Parathyroid adenoma (tissue), 2 donors: ENCODE data around the gene CELSR1.

Experiments used
- H2AFZ ChIP-seq: fragments of 300-600 bp; sonication (generic); one replicate; pipeline ENCODE4 v1.7.0; 2017; ENCODE audit warnings: antibody characterized with exemption, mild to moderate bottlenecking
- H3K27ac ChIP-seq: fragments of 300-600 bp; sonication (generic); one replicate; pipeline ENCODE4 v1.7.0; 2017
- H3K27me3 ChIP-seq: fragments of 300-600 bp; sonication (generic); one replicate; pipeline ENCODE4 v1.7.0; 2017; ENCODE audit warnings: low read length; ENCODE audit not compliant: control insufficient read depth, insufficient read depth
- H3K36me3 ChIP-seq: fragments of 300-600 bp; sonication (generic); one replicate; pipeline ENCODE4 v1.7.0; 2017; ENCODE audit warnings: low read length; ENCODE audit not compliant: control insufficient read depth, insufficient read depth
- H3K4me1 ChIP-seq: fragments of 300-600 bp; sonication (generic); one replicate; pipeline ENCODE4 v1.7.0; 2017; ENCODE audit warnings: control low read depth
- H3K4me2 ChIP-seq: fragments of 300-600 bp; sonication (generic); one replicate; pipeline ENCODE4 v1.7.0; 2017; ENCODE audit warnings: low read length
- H3K4me3 ChIP-seq: fragments of 300-600 bp; sonication (generic); one replicate; pipeline ENCODE4 v1.7.0; 2017; ENCODE audit warnings: low read depth, low read length
- H3K79me2 ChIP-seq: fragments of 300-600 bp; sonication (generic); one replicate; pipeline ENCODE4 v1.7.0; 2017; ENCODE audit warnings: control low read depth
- H3K9ac ChIP-seq: fragments of 300-600 bp; sonication (generic); one replicate; pipeline ENCODE4 v1.7.0; 2017; ENCODE audit warnings: mild to moderate bottlenecking
- H3K9me3 ChIP-seq: fragments of 300-600 bp; sonication (generic); one replicate; pipeline ENCODE4 v1.7.0; 2017; ENCODE audit warnings: low read length; ENCODE audit not compliant: control insufficient read depth
- TF ChIP-seq, protein P1 (sequence below): fragments of 300-600 bp; sonication (generic); IDR thresholded peaks from one replicate; pipeline ENCODE4 v1.7.0; 2017; ENCODE audit warnings: antibody characterized with exemption, mild to moderate bottlenecking
- donor health status: primary hyperparathyroidism.

Gene CELSR1

DNA sequence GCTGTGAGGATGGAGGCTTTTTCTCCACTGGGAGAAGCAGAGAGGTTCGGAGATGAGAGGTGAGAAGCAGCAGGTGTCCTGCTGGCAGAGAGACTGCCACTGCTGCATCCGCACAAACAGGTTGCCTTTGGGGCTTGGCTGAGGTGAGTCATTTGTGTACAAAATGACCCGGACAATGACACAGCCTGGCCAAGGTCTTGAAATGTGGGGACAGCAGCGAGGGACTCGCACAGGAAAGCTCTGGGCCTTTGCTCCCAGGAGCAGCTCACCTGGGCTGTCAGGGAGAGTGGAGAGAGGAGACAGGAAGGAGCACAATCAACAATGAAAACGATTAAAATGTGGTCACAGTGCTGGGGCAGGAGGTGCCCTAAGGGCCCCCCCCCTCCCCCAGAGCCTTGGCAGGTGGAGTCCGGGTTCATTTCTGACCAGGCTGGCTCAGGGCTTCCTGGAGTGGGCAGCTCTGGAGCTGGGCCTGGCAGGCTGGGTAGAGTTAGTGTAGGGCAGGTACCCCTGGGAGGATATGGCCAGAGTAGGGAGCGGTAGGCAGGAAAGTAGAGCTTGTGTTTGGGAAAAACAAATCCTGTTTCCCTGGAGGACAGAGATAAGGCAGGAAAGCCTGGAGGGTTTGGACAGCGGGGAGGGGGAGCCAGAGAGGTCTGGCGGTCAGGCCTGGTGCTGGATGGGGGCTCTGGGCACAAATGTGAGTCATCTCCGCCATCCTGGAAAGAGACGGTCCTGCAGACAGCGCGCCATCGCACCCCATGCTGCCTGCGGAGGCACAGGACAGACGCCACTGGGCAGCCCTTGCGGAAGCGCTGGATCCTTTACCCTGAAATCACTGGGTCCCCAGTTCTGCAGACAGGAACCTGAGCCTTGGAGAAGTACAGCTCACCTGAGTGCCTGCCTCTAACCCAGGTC is 37.8 kb upstream of the CELSR1 start:
- TF ChIP-seq, protein P1, sequence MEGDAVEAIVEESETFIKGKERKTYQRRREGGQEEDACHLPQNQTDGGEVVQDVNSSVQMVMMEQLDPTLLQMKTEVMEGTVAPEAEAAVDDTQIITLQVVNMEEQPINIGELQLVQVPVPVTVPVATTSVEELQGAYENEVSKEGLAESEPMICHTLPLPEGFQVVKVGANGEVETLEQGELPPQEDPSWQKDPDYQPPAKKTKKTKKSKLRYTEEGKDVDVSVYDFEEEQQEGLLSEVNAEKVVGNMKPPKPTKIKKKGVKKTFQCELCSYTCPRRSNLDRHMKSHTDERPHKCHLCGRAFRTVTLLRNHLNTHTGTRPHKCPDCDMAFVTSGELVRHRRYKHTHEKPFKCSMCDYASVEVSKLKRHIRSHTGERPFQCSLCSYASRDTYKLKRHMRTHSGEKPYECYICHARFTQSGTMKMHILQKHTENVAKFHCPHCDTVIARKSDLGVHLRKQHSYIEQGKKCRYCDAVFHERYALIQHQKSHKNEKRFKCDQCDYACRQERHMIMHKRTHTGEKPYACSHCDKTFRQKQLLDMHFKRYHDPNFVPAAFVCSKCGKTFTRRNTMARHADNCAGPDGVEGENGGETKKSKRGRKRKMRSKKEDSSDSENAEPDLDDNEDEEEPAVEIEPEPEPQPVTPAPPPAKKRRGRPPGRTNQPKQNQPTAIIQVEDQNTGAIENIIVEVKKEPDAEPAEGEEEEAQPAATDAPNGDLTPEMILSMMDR, result no peak
- H3K4me1 ChIP-seq, result no peaks in the 10 kb centered on the region
- H3K27ac ChIP-seq, result no peak overlapping the region
- H3K9me3 ChIP-seq, result no peaks in the 10 kb centered on the region
- no peak overlapping the region for H3K9ac ChIP-seq
- H3K4me2 ChIP-seq, result no peak overlapping the region
- H3K79me2 ChIP-seq, result no peaks in the 10 kb centered on the region
- no peaks in the 10 kb centered on the region for H3K36me3 ChIP-seq
- H3K4me3 ChIP-seq, result no peak overlapping the region
- no peaks in the 10 kb centered on the region for H3K27me3 ChIP-seq
- no peak overlapping the region for H2AFZ ChIP-seq

DNA sequence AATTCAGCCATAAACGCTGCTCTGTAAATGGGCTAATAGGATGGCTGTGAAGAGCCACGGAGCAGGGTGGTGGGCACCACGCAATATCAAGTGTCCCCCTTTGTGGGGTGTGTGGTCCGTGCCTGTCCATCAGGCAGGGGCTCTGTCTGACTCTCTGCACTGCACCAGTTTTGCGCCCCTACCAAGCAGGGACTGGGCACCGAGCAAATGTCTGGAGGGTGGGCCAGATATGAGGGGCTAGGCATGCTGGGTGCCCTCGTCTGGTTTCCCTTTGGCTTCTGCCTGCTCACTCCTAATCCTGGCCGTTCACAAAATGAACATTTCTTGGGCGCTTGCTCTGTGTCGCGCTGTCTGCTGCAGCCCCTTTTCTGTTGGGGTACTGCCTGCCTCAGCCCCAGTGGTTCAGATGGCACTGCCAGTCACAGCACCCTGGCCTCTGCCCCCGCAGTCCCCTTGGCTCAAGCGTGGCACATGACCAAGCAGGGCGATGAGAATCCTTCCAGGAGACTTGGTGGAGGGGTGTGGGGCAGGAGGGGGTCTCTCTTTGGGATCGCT is 37.1 kb upstream of the CELSR1 start:
- H3K9ac ChIP-seq, result no peak overlapping the region
- no peak overlapping the region for H3K4me2 ChIP-seq
- H3K79me2 ChIP-seq, result no peaks in the 10 kb centered on the region
- H3K27me3 ChIP-seq, result no peaks in the 10 kb centered on the region
- no peaks in the 10 kb centered on the region for H3K9me3 ChIP-seq
- H3K27ac ChIP-seq, result no peak overlapping the region
- no peaks in the 10 kb centered on the region for H3K4me1 ChIP-seq
- TF ChIP-seq, protein P1, result no peak
- H3K4me3 ChIP-seq, result no peak overlapping the region
- no peak overlapping the region for H2AFZ ChIP-seq
- no peaks in the 10 kb centered on the region for H3K36me3 ChIP-seq

DNA sequence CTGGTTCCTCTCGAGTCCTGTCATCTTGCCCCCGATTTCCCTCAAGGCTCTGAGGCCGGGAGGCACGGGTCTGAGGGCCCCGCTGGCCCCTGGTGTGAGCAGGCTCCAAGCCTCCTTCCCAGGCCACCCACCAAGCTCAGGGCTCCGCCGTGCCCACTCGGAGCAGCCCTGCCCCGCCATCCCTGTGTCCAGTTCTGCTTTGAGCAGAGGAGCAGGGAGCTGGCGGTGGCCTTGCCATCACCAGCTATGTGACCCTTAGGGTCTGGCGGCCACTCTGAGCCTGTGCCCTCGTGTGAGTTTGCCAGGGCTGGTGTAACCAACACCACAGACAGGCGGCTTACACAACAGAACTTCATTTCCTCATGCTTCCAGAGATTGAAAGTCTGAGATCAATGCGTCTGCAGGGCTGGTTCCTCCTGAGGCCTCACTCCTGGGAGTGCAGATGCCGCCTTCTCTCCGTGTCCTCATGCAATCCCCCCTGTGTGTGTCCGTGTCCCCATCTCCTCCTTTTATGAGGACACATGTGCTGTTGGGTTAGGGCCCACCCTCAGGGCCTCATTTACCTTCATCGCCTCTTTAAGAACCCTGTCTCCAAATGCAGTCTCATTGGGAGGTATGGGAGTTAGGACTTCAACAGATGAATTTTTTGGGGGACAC is 36.5 kb upstream of the CELSR1 start:
- H3K9ac ChIP-seq, result no peak overlapping the region

DNA sequence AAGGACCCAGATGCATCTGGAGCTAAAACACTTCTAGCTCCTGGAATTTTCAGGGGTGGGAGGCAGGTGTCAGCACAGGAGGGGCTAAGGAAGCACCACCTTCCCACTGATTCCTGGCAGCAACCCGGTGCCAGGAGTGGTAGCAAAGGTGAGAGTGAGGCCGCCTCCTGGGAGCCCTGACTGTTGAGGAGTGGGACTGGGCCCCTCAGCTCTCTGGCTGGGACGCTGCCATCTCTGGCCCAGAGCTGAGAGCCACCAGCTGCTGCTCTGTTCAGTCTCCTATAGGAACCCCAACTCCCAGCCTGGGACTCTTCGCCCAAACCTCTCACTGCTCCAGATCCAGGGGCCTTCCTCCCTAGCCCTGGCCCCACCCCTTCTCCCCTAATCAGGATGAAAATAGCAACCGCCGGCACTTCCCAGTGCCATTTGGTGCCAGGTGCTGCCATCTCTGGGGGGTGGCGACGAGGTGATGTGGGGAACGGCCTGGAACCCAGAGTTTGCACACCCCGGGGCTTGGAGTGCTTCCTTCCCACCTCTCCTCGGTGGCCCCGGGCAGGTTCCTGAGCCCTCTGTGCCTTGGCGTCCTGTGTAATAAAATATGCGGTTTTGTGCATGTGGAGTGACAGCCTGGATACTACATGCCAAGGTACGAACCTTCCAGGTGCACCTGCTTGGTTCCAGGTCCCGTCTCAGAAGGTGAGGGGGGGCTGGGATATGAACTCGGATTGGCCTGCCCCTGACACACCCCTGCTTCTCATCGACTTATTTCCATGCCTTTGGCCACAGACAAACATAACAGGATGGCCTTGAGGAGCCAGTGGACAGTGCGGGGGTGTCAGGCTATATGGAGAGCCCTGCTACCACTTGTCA is 35.7 kb upstream of the CELSR1 start:
- Histone ChIP-seq H3K79me2 (no peaks in the 10 kb centered on the region), H3K36me3 (no peaks in the 10 kb centered on the region), H3K9me3 (no peaks in the 10 kb centered on the region), H3K4me2 (no peak overlapping the region), H3K9ac (no peak overlapping the region), H3K27me3 (no peaks in the 10 kb centered on the region), H3K27ac (no peak overlapping the region), H3K4me3 (no peak overlapping the region), H3K4me1 (no peaks in the 10 kb centered on the region), H2AFZ (no peak overlapping the region)
- TF ChIP-seq, protein P1, result no peak

More for the DNA sequence above, 36.5 kb upstream of the CELSR1 start:
- H3K9me3 ChIP-seq, result no peaks in the 10 kb centered on the region
- no peaks in the 10 kb centered on the region for H3K4me1 ChIP-seq
- no peak overlapping the region for H3K27ac ChIP-seq
- TF ChIP-seq, protein P1, result no peak
- no peaks in the 10 kb centered on the region for H3K79me2 ChIP-seq
- H3K4me2 ChIP-seq, result no peak overlapping the region
- H3K4me3 ChIP-seq, result no peak overlapping the region
- H3K27me3 ChIP-seq, result no peaks in the 10 kb centered on the region
- no peak overlapping the region for H2AFZ ChIP-seq
- H3K36me3 ChIP-seq, result no peaks in the 10 kb centered on the region
